Stimulated activated CD8-positive, alpha-beta memory T cell treated with anti-CD3 and anti-CD28 coated beads, Interleukin-15, amount 100 ng/mL, for 4 hours (primary cell): ENCODE data around the gene MBD4.
"Not testable (repeated sequence)": the region's sequence is repeated elsewhere in the genome, so short reads cannot be mapped to it uniquely, and the experiment has no call there.

Source experiments
- DNase-seq, 2 donors: peaks; one replicate each; pipeline ENCODE4 v3.0.0-alpha.2; 2020; ENCODE audit warnings: low read depth in 2 of 2

Gene MBD4

DNA sequence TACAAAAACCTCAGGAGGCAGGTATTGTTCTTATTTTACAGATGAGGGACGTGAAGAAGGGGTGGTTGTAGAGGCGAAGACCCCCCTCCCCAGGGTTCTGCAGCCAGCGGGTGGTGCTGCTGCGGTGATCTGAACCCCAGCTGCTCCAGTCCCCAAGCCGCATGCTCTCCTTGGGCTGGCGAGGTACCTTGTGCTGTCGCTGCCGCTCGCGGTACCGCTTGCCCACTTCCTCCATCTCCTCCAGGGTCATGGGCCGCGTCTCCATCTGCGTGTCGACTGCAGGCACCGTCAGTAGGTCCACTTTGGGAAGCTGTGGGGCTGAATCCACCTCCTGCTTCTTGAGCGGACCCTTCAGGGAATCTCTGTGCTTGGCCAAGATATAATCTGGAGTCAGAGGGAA, 28.8 kb downstream of the MBD4 start:
- DNase-seq = no peak

DNA sequence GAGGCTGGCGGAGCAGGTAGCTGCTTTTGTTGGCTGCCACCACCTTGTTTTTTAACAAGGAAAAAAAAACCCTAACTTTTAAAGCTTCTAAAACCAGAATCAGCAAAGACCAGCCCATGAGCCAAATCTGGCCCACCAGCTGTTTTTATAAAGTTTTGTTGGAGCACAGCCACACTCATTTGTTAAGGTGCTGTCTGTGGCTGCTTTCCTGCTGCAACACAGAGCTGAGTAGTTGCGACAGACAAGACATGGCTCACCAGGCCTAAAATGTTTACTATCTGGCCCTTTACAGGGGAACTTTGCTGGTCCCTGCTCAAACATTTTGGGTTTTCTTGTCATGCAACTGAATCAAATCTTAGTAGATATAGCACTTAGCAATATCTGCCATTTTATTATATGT, 30.2 kb downstream of the MBD4 start:
- DNase-seq = no peak

DNA sequence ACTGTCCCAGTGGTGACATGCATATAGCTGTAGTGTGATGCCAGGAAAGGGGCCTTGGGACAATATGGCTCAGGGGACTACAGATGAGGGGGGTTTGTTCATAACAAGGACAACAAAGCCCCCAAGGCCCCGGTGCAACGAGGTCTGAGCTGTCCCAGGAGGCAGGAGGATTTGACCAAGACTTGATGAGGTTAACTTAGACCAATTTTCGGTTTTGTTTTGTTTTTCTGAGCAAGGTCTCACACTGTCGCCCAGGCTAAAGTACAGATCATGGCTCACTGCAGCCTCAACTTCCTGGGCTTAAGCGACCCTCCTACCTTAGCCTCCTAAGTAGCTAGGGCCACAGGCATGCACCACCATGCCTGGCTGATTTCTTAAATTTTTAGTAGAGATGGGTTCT, 35.1 kb downstream of the MBD4 start:
- no peak for DNase-seq

DNA sequence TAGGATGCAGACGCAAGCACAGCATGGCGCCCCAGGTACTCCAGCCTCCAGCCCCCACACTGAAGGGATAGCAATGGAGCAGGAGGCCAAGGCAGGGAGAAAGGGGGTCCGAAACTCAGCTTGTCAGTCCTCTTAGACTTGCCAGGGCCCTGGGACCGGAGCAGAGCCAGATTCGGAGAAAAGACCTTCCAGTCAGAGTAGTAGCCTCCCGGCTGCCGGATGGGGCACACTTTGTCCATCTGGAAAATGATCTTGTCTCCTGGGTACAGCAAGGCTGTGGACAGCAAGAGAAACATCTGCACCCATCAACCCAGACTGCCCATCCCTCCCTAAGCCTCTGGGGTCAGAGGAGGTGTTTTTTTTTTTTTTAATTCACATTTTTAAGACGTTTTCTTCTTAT, 35.6 kb downstream of the MBD4 start:
- DNase-seq = no peak

DNA sequence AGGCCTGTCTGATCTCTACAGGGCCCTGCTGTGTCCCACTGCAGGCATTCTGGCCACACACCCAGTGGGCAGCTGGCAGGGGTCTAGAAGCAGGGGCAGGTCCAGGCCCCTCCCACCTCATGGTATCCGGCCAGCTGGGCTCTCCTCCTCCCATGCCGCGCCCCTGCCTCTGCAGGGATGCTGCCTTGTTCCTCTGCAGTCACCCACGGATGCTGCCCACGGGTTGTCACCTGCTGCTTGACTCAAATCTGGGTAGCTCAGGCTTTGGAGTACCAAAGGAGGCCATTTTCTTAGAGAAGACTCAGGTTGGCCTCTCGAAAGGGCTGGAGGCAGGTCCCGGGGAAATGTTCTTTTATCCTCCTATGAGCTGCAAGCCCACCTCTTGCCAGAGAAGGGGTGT, 36.3 kb downstream of the MBD4 start:
- no peak for DNase-seq

DNA sequence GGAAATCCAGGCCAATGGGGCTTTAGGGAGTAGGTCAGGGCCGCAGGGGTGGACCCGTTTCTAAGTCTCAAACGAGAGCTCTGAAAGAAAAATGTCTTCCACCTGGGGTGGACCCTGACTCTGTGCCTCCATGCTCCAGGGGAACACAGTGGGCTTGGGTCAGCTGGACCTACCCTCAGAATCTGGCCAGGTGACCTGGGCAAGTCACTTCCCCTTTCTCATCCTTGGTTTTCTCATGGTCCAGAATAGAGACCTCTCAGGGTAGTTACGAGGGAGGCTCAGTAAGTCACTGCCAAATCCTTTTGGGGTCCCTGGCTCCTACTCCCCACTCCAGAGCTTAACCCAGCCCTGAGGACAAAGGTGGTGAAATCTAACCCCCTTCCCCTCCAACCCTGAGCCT, 37.1 kb downstream of the MBD4 start:
- no peak for DNase-seq

DNA sequence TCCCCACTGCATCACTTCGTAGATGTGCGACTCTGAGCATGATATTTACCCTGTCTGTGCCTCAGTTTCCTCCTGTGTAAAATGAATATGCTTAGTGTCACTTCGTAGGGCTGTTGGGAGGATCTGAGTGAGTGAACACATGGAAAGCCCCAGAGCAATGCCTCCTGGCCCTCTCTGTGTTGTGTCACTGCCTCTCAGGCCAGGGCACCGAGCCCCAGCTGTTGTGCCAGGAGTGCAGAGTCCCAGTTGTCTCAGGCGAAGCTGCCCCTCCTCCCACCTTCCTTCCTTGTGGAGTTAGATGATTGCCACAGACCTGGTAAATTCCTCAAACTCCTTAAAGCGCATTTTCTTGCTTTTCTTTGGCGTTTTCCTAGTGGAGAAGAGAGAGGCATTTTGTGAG, 37.5 kb downstream of the MBD4 start:
- DNase-seq = no peak

DNA sequence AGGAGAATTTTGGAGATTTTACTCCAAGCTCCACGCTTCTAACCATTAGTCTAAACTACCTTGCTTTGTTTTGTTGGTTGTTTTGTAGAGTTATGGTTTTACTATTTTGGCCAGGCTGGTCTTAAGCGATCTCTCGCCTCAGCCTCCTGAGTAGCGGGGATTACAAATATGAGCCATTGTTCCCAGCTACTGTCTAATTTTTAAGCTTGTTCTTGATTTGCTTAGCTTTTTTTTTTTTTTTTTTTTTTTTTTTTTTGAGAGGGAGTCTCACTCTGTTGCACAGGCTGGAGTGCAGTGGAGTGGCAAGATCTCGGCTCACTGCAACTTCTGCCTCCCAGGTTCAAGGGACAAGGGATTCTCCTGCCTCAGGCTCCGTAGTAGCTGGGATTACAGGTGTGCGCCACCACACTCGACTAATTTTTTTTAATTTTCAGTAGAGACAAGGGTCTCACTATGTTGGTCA, 39.8 kb downstream of the MBD4 start:
- no peak for DNase-seq

DNA sequence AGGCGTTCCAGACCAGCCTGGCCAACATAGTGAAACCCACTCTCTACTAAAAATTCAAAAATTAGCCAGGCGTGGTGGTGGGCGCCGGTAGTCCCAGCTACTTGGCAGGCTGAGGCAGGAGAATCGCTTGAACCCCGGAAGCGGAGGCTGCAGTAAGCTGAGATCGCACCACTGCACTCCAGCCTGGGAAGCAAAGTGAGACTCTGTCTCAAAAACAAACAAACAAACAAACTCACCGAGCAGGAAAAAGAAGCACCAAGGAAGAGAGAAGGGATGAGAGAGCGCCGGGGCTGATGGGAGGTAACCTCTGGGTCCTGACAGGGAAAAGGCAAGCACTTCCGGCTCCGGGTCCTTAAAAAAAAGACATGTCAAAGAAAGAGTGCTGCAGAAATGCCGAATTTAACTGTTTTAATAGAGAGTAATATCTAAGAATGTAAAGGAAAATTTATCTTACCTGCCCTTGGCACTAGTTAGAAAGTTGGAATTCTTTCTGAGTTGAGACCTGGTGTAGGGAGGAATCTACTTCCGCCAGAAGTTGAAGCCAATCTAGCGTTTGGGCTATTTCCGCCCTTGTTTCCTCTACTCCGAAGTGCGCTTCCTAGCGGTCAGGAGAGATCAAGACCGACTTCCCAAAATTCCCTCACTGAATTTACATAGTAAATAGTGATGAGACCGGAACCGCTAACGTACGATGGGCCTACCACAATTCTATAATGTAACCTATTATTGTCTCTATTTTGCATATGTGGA, 40.4 kb downstream of the MBD4 start:
- peak; percentile 35 to 55 for DNase-seq

DNA sequence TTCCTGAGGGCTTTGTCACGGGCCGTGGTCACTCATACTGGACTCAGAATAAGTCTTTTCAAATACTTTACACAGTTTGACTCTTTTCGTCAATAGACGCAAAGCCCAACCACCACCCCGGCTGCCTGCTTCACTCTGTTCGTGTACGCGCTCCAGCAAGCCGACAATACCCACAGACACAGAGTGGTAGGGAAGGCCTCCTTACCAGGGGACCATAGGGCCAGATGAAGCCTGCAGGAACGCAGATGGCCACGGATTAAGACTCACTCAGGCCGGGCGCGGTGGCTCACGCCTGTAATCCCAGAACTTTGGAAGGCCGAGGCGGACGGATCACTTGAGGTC, 41.0 kb downstream of the MBD4 start:
- no peak for DNase-seq

DNA sequence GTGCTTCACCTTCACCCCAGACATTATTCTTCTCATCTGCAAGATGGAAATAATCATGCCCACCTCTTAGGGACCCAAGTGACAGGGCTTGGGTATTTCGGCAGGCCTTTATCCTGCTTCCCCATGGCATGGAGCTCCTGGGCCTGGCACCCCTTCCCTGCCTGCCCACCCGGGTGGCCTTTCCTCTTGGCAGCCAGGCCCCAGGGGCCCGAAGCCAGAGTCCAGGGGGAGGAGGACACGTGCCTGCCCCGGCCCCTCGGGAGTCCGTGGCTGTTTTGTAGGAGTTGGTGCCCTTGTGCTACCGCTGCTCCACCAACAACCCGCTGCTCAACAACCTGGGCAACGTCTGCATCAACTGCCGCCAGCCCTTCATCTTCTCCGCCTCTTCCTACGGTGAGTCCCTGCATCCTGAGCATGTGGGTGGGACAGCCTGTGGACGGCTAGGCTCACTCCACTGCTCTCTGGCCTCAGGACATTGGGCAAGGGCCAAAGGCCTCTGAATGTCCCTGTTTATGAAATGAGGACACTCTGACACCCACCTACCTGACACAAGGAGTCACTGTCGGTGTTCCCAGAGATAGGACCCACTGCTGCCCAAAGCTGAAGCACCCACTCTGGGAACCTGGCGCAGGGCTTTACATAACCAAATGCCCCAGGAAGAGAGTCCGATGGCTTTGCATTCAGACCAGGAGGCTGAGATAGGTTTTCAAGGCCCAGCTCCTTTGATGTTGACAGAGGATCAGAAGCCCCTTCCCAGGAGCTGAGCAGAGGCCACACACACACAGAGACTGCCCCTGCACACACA, 45.8 kb downstream of the MBD4 start:
- not testable (repeated sequence) for DNase-seq

DNA sequence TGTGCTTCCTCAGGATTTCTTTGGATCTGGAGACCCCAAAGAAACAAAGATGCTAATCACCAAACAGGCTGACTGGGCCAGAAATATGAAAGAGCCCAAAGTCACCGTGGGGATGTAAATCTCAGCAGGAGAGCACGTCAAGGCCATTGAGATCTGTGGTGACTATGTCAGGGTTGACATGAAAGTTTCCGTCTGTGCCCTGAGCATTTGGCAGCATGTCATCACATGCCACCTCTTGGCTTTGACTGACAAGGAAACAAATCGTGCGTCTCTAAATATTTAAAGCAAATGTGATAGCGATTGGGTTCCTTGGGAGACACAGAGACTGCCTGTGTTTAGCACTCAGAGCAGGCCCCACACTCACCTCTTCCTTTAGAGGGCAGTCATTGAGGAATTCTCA, 46.5 kb downstream of the MBD4 start:
- no peak for DNase-seq

DNA sequence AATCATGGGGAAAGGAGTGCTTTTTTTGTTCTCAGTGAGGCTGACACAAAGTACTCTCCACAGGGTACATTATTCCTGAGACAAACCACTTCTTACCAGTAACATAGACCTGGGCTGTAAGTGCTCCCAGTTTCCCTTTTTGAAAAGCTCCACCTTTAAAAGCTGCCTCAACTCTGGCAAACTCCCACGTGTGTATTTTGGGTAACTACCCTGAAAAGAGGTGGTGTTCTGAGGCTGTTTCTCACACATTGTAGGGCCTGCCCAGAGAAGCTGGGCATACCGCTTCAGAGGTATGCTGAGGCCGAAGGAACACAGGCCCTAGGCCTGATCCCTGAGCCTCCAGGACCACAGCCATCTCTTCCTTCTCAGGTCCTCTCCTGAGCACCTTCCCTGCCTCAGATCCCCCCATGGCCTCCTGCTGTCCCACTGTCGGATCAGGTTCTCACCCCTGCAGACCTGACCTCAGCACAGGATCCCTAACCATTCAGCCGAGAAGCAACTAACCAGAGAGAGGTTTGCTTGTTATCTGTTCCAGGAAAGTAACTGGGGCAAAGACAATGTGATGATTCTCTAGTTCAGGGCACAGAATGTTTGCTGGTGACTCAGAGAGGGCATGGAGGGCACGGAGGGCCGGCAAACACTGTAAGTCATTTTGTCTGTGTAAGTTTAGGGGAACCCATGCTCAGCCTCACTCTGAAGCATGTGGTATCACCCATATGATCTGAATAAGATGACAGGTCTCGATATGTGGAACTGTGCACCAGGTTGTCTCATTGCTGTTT, 47.5 kb downstream of the MBD4 start:
- DNase-seq = not testable (repeated sequence)

DNA sequence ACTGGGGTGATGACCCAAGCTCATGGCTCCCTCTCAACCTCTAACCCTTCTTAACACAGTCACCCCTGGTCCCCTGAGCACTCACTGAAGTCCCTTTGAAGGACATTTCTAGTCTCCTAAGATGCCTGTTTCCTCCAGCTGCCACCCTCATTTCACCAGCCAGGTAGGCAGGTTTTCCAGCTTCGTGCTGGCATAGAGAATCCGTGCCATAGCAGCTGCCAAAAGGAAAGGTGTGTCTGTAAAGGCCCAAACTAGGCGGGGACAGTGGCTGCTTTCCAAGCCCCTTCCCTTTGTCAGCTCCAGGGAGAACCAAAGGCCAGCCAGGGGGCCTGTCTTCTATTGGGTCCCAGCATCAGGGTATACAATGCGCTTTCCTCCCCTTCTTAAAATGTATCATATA, 48.2 kb downstream of the MBD4 start:
- DNase-seq = not testable (repeated sequence)

DNA sequence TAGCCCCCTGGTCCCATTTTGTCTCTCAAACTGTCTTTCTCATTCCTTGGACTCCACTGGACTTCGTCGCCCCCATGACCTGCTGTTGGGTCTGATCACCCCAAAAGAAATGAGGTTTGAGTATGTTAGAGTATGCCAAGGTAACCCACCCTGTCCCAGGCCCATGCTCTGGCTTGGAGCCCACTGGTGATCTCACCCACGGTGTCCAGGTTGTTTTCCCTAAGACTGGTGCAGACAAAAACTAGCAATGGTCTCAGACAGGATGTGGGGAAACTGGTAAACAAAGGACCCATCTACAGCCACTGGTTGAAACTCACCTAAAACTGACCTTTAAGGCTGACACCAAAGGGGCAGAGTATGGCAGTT, 50.2 kb downstream of the MBD4 start:
- no peak for DNase-seq

DNA sequence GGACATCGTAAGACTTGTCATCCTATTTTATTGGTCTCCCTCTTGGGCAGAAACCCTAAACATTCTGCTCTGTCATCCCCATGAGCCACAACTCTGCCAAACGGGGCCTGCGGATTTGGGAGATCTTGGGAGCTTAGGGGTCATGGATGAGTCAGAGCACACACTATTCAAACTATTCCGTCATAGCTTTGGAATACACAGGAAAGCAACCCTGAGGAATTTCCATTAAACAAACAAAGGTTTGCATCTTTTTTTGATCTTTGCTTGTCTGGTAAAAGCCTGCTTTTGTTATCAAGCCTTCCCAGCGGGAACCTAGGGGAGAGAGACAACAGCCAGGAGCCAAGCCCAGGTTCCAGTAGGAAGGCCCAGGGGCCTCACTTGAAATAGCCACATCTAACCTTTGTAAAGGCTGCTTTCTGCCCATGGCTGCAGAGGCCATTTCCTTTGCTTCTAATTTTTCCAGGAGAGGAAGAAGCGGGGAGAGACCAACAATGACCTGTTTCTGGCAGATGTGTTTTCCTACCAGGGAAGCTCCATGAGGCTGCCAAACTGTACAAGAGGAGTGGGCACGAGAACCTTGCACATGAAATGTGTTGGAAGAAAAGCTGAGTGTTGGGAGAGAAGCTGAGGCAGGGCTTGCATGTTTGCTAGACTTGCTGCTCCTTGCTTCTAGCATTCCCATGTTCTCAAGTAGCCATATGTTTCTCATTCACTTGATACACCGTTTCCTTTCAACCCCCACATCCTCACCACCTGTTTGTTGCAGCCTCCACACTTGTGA, 50.8 kb downstream of the MBD4 start:
- not testable (repeated sequence) for DNase-seq

DNA sequence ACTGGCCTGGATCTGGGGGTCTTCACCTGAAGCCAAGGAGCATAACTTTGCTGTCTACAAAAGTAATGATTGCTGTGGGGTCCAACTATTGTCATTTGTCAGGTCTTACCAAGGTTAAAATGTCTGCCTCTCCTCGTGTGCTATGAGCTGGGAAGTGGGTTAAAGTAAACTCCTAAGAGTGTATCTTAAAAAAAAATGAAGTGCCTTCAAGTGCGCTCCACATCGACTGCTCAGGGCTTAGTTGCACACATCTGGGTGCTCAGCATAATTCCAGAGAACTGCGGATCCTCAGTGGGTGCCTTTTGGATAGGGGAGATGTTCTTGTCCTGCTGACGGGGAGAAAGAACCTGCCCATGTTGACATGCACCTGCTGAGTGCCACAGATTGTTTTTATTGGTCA, 52.3 kb downstream of the MBD4 start:
- no peak for DNase-seq

DNA sequence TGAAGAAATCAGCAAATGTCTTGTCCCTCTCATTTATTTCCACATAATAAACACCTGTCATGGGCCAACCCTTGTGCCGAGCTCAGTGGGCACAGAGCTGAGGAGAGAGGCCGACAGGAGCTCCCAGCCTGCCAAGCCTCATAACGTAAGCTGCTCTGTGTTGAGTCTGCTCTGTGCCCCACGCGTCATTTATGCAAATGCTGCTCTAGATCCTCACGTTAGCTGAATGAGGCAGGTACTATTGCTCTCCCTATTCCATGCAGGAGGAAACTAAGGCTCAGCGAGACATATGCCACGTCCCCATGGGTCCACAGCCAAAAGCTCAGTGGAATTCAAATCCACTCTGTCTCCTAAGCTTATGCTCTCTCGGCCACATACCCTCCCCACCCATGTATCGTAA, 52.8 kb downstream of the MBD4 start:
- DNase-seq = no peak

DNA sequence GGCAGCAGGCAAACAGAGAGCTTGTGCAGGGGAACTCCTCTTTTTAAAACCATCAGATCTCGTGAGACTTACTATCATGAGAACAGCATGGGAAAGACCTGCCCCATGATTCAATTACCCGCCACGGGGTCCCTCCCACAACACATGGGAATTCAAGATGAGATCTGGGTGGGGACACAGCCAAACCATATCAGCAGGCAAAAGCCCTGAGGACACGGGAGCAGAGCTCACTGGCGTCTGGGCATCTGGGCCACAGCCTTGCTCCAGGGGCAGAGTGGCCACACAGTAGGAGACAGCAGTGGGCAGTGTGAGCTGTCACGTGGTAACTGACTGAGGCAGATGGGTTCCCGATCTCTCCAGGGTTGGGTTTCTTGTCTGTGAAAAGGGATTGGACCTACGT, 54.2 kb downstream of the MBD4 start:
- not testable (repeated sequence) for DNase-seq

DNA sequence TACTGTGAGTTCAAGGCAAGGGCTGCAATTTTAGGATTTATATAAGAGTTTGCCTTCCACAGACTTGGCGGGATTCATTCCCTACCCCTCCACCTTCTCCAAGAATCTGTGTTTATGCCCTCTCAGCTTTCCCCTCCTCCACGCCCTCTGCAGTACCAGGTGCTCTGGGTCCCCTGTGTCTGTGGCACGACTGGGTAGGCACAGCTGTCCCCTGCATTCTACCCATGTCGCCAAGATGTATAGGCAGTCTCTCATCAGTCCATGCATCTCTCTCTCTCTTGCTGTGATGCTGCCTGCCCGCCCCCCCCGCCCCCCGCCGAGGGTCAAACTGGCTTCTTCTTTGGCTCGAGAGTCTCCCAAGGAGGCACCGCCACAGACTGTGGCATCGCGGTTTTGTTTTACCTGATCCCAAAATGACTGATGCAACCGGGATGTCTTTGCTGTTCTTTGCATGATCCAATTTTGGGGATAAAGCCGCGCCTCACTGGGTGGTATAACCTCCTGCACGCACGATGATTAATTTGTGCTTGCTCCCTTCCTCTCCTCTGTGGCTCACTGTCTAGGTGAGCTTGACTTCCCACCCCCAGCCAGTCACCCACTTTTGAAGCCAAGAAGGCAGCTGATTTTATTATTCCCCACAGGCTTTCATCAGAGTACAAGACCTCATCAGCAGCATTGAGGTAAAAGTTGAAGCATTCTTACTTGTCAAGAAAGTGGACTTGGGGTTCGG, 55.0 kb downstream of the MBD4 start:
- DNase-seq = no peak

DNA sequence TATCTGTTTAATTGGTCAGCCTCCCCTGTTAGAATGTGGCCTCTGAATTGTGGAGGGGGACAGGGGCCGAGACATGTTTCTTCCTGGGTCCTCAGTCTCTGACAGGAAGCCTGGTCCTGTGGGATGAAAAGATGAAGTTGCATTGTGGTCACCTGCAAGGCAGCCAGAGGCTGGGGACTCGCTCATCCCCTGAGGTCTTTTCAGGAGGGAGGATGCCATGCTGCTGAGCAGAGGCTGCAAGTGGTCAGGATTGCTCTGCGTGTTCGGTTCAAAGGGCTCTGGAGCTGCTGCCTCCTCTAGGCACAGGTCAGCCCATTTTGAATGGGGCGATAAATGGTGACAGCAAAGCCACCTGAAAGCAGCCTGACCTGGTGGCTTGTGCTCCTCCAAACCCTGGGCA, 55.6 kb downstream of the MBD4 start:
- not testable (repeated sequence) for DNase-seq
